ENCODE data around the gene UAP1L1.

UAP1L1 gene

DNA sequence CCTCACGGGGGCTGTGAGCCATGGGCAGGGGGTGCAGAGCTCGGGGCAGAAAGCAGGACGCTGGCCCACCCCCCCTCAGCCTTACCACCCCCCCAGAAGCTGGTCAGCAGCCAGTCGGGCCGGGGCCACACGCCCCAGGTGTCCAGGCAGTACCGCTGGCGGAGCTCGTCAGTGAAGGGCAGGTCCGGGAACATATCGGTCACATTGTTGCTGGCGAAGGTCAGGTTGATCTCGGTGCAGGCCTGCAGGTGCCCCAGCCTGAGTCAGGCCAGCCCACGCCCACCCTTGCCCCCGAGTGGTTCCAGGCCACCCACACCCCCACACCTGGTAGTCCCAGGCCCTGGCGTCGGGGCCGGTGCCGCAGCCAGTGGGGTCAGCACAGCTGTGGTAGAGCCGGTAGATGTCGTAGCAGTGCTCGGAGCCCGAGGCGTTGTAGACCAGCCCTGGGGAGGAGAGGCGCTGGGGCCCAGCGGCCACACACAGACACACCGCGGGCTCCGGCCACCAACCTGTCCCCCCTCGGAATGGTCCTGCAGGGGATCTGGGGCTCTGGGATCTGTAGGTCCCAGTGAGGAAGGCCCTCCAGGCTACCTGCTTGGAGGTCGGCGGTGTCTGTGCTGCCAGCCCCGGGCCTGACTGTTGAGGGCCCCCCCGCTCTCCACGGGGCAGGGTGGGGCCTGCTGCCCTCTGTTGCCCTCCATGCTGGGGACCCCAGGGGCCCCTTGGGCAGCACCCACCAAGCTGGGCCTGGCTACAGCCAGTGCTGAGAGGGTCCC lies 34.7 kb downstream of the UAP1L1 start:
- H3K27ac ChIP-seq (ENCODE audit: low read depth, low read length, poor library complexity, severe bottlenecking) = no peak overlapping the region
- H3K9me3 ChIP-seq (ENCODE audit: low read length) = no peaks in the 10 kb centered on the region
- no peak overlapping the region for H2AFZ ChIP-seq (ENCODE audit: low read length)
- H3K27me3 ChIP-seq (ENCODE audit: insufficient read depth, low read length) = no peaks in the 10 kb centered on the region
- TF ChIP-seq, protein P1, sequence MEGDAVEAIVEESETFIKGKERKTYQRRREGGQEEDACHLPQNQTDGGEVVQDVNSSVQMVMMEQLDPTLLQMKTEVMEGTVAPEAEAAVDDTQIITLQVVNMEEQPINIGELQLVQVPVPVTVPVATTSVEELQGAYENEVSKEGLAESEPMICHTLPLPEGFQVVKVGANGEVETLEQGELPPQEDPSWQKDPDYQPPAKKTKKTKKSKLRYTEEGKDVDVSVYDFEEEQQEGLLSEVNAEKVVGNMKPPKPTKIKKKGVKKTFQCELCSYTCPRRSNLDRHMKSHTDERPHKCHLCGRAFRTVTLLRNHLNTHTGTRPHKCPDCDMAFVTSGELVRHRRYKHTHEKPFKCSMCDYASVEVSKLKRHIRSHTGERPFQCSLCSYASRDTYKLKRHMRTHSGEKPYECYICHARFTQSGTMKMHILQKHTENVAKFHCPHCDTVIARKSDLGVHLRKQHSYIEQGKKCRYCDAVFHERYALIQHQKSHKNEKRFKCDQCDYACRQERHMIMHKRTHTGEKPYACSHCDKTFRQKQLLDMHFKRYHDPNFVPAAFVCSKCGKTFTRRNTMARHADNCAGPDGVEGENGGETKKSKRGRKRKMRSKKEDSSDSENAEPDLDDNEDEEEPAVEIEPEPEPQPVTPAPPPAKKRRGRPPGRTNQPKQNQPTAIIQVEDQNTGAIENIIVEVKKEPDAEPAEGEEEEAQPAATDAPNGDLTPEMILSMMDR (IDR thresholded peaks at IDR 0.05; ENCODE audit: low read length) = no peak
- TF ChIP-seq EZH2 (IDR thresholded peaks at IDR 0.05; ENCODE audit: borderline replicate concordance, low read length) = no peak
- no peak overlapping the region for H3K4me3 ChIP-seq (ENCODE audit: low read depth, low read length, poor library complexity, severe bottlenecking)
- H3K79me2 ChIP-seq (ENCODE audit: insufficient read depth, low read length) = no peaks in the 10 kb centered on the region
- peaks cover 62% of the 10 kb centered on the region for H3K36me3 ChIP-seq (ENCODE audit: insufficient read depth, low read length)
- no peaks in the 10 kb centered on the region for H4K20me1 ChIP-seq (ENCODE audit: insufficient read depth, low read length)
- H3K9me2 ChIP-seq (ENCODE audit: low read depth, low read length) = no peaks in the 10 kb centered on the region
- no peak overlapping the region for H3K9ac ChIP-seq (ENCODE audit: low read length)
- H3F3A ChIP-seq (ENCODE audit: insufficient read depth, low read length) = no peaks in the 10 kb centered on the region
- no peak overlapping the region for H3K4me2 ChIP-seq (ENCODE audit: low read length)
- H3K4me1 ChIP-seq (ENCODE audit: insufficient read depth, low read length, severe bottlenecking) = peaks cover 19% of the 10 kb centered on the region

DNA sequence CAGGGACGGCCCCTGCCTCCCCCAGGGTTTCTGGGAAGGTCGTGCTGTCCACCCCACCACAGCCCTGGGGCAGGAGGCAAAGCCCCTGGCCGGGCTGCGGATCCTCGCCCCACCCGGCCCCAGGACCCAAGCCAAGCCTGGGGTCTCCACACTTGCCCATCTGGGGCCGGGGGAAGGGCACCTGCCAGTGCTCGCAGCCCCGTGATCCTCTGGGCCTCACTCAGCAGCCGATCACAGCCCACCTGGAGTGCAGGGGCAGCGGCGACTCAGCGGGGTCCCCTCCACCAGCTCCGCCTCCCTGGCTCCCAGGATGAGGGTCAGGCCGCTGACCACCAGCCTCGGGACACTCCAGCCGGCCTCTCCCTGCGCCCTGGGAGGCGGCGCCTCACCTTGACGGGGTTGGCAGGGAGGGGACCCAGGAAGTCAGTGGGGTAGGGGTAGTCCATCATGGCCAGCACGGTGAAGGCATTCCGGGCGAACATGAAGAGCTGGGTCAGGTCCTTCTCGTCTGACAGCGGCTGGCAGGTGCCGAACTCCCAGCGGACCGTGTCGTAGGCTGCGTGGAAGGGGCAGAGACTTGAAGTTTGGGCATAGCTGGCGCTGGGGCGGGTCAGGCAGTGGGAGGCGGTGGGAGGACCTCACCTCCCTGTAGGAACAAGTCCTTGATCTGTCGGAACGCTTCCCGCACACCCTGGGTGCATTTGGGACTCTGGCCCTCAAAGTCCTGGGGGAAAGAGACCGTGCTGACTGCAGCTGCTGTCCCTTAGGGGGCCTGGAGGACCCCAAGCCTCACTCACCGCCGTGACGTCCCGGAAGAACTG lies 35.5 kb downstream of the UAP1L1 start:
- peak overlapping the region; percentile 79 for H3K4me2 ChIP-seq (ENCODE audit: low read length)
- no peaks in the 10 kb centered on the region for H3K27me3 ChIP-seq (ENCODE audit: insufficient read depth, low read length)
- H3K9me3 ChIP-seq (ENCODE audit: low read length) = no peaks in the 10 kb centered on the region
- peak overlapping the region; percentile 86 for H3K4me3 ChIP-seq (ENCODE audit: low read depth, low read length, poor library complexity, severe bottlenecking)
- no peaks in the 10 kb centered on the region for H4K20me1 ChIP-seq (ENCODE audit: insufficient read depth, low read length)
- H2AFZ ChIP-seq (ENCODE audit: low read length) = no peak overlapping the region
- H3K9ac ChIP-seq (ENCODE audit: low read length) = peak overlapping the region; percentile 62; the same call in 1 of the 2 replicates
- peaks cover 54% of the 10 kb centered on the region for H3K36me3 ChIP-seq (ENCODE audit: insufficient read depth, low read length)
- no peaks in the 10 kb centered on the region for H3K9me2 ChIP-seq (ENCODE audit: low read depth, low read length)
- peaks cover 19% of the 10 kb centered on the region for H3K4me1 ChIP-seq (ENCODE audit: insufficient read depth, low read length, severe bottlenecking)
- H3K27ac ChIP-seq (ENCODE audit: low read depth, low read length, poor library complexity, severe bottlenecking) = no peak overlapping the region
- no peaks in the 10 kb centered on the region for H3K79me2 ChIP-seq (ENCODE audit: insufficient read depth, low read length)
- H3F3A ChIP-seq (ENCODE audit: insufficient read depth, low read length) = no peaks in the 10 kb centered on the region
- TF ChIP-seq, protein P1 (IDR thresholded peaks at IDR 0.05; ENCODE audit: low read length) = no peak
- TF ChIP-seq EZH2 (IDR thresholded peaks at IDR 0.05; ENCODE audit: borderline replicate concordance, low read length) = no peak

DNA sequence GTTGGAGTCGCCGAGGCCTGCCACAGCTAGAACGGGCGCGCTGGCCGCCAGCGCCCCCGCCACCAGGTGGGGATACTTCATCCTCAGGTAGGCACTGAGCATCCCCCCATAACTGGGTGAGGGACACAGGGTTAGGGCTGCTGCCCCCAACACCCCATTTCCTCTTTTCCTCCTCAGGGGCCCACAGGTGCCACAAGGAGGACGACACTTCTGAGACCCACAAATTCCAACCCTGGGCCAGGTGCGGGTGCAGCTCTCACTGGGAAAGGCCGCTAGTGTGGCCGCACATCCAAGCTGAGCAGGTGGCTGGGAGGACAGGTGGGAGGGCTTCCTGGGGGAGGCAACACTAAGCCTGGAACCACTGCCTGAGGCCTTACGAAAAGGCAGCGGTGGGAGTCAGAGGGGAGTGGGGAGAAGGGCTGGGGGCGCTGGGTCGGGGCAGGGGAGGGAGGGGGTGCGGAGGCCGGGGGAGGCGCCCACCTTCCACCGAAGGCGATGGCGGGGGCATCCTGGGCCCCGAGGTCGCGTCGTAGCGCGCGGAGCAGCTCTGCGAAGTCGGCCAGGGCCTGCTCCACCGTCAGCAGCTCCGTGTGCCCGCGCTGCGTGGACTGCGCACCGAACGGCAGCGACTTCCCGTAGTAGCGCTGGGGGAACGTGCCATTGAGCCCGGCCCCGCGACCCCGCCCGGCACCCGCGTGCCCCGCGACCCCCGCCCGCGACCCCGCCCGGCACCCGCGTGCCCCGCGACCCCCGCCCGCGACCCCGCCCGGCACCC lies 36.3 kb downstream of the UAP1L1 start:
- peaks cover 19% of the 10 kb centered on the region for H3K4me1 ChIP-seq (ENCODE audit: insufficient read depth, low read length, severe bottlenecking)
- peak overlapping the region; percentile 79 for H3K4me2 ChIP-seq (ENCODE audit: low read length)
- no peaks in the 10 kb centered on the region for H3K9me3 ChIP-seq (ENCODE audit: low read length)
- peaks cover 46% of the 10 kb centered on the region for H3K36me3 ChIP-seq (ENCODE audit: insufficient read depth, low read length)
- H3K9ac ChIP-seq (ENCODE audit: low read length) = peak overlapping the region; percentile 62
- H2AFZ ChIP-seq (ENCODE audit: low read length) = no peak overlapping the region
- no peaks in the 10 kb centered on the region for H3K79me2 ChIP-seq (ENCODE audit: insufficient read depth, low read length)
- H4K20me1 ChIP-seq (ENCODE audit: insufficient read depth, low read length) = no peaks in the 10 kb centered on the region
- H3K27me3 ChIP-seq (ENCODE audit: insufficient read depth, low read length) = no peaks in the 10 kb centered on the region
- H3K27ac ChIP-seq (ENCODE audit: low read depth, low read length, poor library complexity, severe bottlenecking) = no peak overlapping the region
- H3K4me3 ChIP-seq (ENCODE audit: low read depth, low read length, poor library complexity, severe bottlenecking) = peak overlapping the region; percentile 86
- H3F3A ChIP-seq (ENCODE audit: insufficient read depth, low read length) = no peaks in the 10 kb centered on the region
- no peaks in the 10 kb centered on the region for H3K9me2 ChIP-seq (ENCODE audit: low read depth, low read length)
- TF ChIP-seq, protein P1 (IDR thresholded peaks at IDR 0.05; ENCODE audit: low read length) = peak; percentile 24; the same call in 1 of the 2 replicates
- TF ChIP-seq EZH2 (IDR thresholded peaks at IDR 0.05; ENCODE audit: borderline replicate concordance, low read length) = no peak
